HG03442 (cell line): ENCODE measurements around the gene ITGB7.

Source experiments
- ATAC-seq: cut with Tn5 transposase; IDR thresholded peaks from one replicate; pipeline ENCODE4 v1.9.1; 2021; ENCODE audit warnings: mild to moderate bottlenecking, moderate library complexity; ENCODE audit not compliant: unreplicated experiment

Gene ITGB7

GRCh38 chr12:53199700-53200099 lies 7.4 kb downstream of the ITGB7 start:
- no peak for ATAC-seq

GRCh38 chr12:53198486-53199110 lies 8.5 kb downstream of the ITGB7 start:
- ATAC-seq: no peak

- ATAC-seq: no peak
Measured at GRCh38 chr12:53197011-53197640, 9.9 kb downstream of the ITGB7 start.

GRCh38 chr12:53196486-53196885 lies 10.6 kb downstream of the ITGB7 start:
- ATAC-seq: no peak

GRCh38 chr12:53195516-53196420 lies 11.3 kb downstream of the ITGB7 start:
- ATAC-seq: no peak

GRCh38 chr12:53194973-53195372 lies 12.1 kb downstream of the ITGB7 start:
- ATAC-seq: no peak

- no peak for ATAC-seq
Measured at GRCh38 chr12:53193985-53194716, 12.9 kb downstream of the ITGB7 start.

- ATAC-seq: no peak
Measured at GRCh38 chr12:53193040-53193439, 14.0 kb downstream of the ITGB7 start.

GRCh38 chr12:53192531-53193021 lies 14.5 kb downstream of the ITGB7 start:
- no peak for ATAC-seq

- no peak for ATAC-seq
Measured at GRCh38 chr12:53191885-53192530, 15.0 kb downstream of the ITGB7 start.

- no peak for ATAC-seq
Measured at GRCh38 chr12:53191096-53191884, 15.8 kb downstream of the ITGB7 start.

- ATAC-seq: no peak
Measured at GRCh38 chr12:53190108-53190729, 16.8 kb downstream of the ITGB7 start.

- no peak for ATAC-seq
Measured at GRCh38 chr12:53187145-53187899, 19.7 kb downstream of the ITGB7 start.

- ATAC-seq: no peak
Measured at GRCh38 chr12:53186745-53187144, 20.3 kb downstream of the ITGB7 start.

GRCh38 chr12:53185582-53186153 lies 21.4 kb downstream of the ITGB7 start:
- ATAC-seq: no peak

GRCh38 chr12:53184828-53185227 lies 22.2 kb downstream of the ITGB7 start:
- no peak for ATAC-seq

- ATAC-seq: no peak
Measured at GRCh38 chr12:53182903-53183302, 24.1 kb downstream of the ITGB7 start.

- no peak for ATAC-seq
Measured at GRCh38 chr12:53181935-53182334, 25.1 kb downstream of the ITGB7 start.
